Left ventricle myocardium inferior (tissue), 1 donor: ENCODE data around the gene BID. TPM values are rescaled to one million over a fixed set of nuclear protein-coding genes. Genes with fewer than 3 reads are reported as not detected.

ENCODE experiments used
- DNase-seq: peaks from one replicate; pipeline ENCODE4 v3.0.0-alpha.2; 2020
- H3K27ac ChIP-seq: fragments of 200-600 bp; replicated peaks from 2 replicates; pipeline ENCODE4 v1.8.0; 2021
- H3K27me3 ChIP-seq: fragments of 200-600 bp; 2 replicates; pipeline ENCODE4 v1.8.0; 2021; ENCODE audit warnings: low read depth
- H3K36me3 ChIP-seq: fragments of 200-600 bp; 2 replicates; pipeline ENCODE4 v1.8.0; 2021
- H3K4me1 ChIP-seq: fragments of 200-600 bp; 2 replicates; pipeline ENCODE4 v1.8.0; 2021
- H3K4me3 ChIP-seq: fragments of 200-600 bp; 2 replicates; pipeline ENCODE4 v1.8.0; 2021; ENCODE audit warnings: mild to moderate bottlenecking, moderate library complexity
- H3K9me3 ChIP-seq: fragments of 200-600 bp; replicated peaks from 2 replicates; pipeline ENCODE4 v1.8.0; 2021
- CTCF ChIP-seq: fragments of 200-600 bp; IDR thresholded peaks from 2 replicates; pipeline ENCODE4 v1.8.0; 2021; ENCODE audit warnings: antibody characterized with exemption, mild to moderate bottlenecking, borderline replicate concordance
- intact Hi-C: fragments of 100-400 bp; cut with micrococcal nuclease; formaldehyde crosslinking; loops from one replicate; pipeline ENCODE4 v1.11.0; 2022
- total RNA-seq: library from RNA; stranded (reverse); fragmentation: NEBNext Ultra II Directional; extraction: Animal tissue kit (Norgen Biotek cat#: 25700); gene quantifications from one replicate; pipeline ENCODE4 v1.2.1, GENCODE V29; 2021
- donor health status: DM: no; HTN: yes; CAD: no; lungs with severe emphysema.

The BID gene
- total RNA-seq, 1 donor from 2014 or later: 14.5 TPM

- no peaks in the 10 kb centered on the region for H3K27me3 ChIP-seq
- H3K4me3 ChIP-seq: no peak overlapping the region
- DNase-seq: no peak
- peaks cover 23% of the 10 kb centered on the region for H3K4me1 ChIP-seq
- H3K27ac ChIP-seq: no peak overlapping the region
- no peaks in the 10 kb centered on the region for H3K36me3 ChIP-seq
- TF ChIP-seq CTCF: no peak
- intact Hi-C loops: no loop called here
- no peaks in the 10 kb centered on the region for H3K9me3 ChIP-seq
Measured at GRCh38 chr22:17746916-17747315, 27.4 kb downstream of the BID start.

- no peak for TF ChIP-seq CTCF
- Histone ChIP-seq H3K4me1 (peaks cover 23% of the 10 kb centered on the region), H3K36me3 (peaks cover under 1% of the 10 kb centered on the region), H3K4me3 (no peak overlapping the region), H3K27me3 (no peaks in the 10 kb centered on the region), H3K9me3 (no peaks in the 10 kb centered on the region), H3K27ac (peak overlapping the region; percentile 42)
- no peak for DNase-seq
- intact Hi-C loops: no loop called here
Measured at GRCh38 chr22:17744430-17744829, 29.8 kb downstream of the BID start.

DNA sequence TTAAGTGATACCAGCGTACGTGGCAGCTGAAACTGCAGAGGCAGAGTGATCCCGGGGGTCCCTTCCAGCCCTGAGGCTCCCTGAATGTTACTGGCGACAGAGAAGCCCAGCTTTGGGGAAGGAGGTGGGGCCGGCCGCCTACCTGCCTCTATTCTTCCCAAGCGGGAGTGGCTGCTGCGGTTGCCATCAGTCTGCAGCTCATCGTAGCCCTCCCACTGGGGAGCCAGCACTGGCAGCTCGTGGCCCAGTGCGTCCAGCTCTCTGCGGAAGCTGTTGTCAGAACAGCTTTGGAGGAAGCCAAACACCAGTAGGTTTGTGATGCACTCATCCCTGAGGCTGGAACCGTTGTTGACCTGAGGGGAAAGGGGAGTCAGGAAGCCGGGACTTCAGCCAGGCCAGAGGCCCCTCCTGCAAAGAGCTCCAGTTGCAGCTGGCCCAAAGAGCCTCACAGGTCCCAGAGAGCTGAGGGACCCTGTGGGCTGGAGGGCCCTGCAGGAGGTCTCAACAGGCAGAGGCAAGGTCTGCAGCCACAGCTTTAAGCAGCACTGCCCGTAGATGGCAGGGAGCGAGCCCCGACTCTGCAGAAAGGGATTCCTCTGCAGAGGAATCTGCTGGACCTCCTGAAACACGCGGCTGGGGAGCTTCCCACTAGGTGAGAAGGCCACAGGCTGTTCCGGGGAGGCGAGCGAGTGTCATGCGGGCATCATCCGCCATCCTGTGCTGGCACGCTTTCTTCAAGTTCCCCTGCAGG, 30.4 kb downstream of the BID start:
- TF ChIP-seq CTCF: no peak
- Histone ChIP-seq H3K4me1 (peaks cover 23% of the 10 kb centered on the region), H3K27me3 (no peaks in the 10 kb centered on the region), H3K27ac (peak overlapping the region; percentile 42), H3K4me3 (no peak overlapping the region), H3K9me3 (no peaks in the 10 kb centered on the region), H3K36me3 (peaks cover 6% of the 10 kb centered on the region)
- intact Hi-C loops: no loop called here
- DNase-seq: no peak

GRCh38 chr22:17742527-17742902, 31.8 kb downstream of the BID start:
- Histone ChIP-seq H3K9me3 (no peaks in the 10 kb centered on the region), H3K36me3 (peaks cover 19% of the 10 kb centered on the region), H3K4me3 (no peak overlapping the region), H3K4me1 (peaks cover 23% of the 10 kb centered on the region), H3K27ac (no peak overlapping the region), H3K27me3 (no peaks in the 10 kb centered on the region)
- intact Hi-C loops: no loop called here
- peak; percentile 51 for DNase-seq
- TF ChIP-seq CTCF: peak; percentile 76

GRCh38 chr22:17741866-17742526, 32.3 kb downstream of the BID start:
- H3K27ac ChIP-seq: no peak overlapping the region
- H3K4me3 ChIP-seq: no peak overlapping the region
- H3K36me3 ChIP-seq: peaks cover 20% of the 10 kb centered on the region
- no peak for DNase-seq
- no peak for TF ChIP-seq CTCF
- H3K27me3 ChIP-seq: no peaks in the 10 kb centered on the region
- H3K4me1 ChIP-seq: peaks cover 23% of the 10 kb centered on the region
- H3K9me3 ChIP-seq: no peaks in the 10 kb centered on the region
- intact Hi-C loops: no loop called here
